Lower leg skin (tissue), 3 donors: ENCODE data around the gene LCE4A.

ENCODE experiments used
- CTCF ChIP-seq, 3 donors: fragments of 450-650 bp; IDR thresholded peaks; one replicate each; pipeline ENCODE4 v1.5.1; 2016; ENCODE audit warnings: antibody characterized with exemption in 3 of 3, mild to moderate bottlenecking in 3 of 3, moderate library complexity in 2 of 3
- POLR2A ChIP-seq, 2 donors: fragments of 450-650 bp; IDR thresholded peaks; one replicate each; pipeline ENCODE4 v1.6.1; 2016 to 2017; ENCODE audit warnings: antibody characterized with exemption in 2 of 2, mild to moderate bottlenecking in 1 of 2, moderate library complexity in 1 of 2

DNA sequence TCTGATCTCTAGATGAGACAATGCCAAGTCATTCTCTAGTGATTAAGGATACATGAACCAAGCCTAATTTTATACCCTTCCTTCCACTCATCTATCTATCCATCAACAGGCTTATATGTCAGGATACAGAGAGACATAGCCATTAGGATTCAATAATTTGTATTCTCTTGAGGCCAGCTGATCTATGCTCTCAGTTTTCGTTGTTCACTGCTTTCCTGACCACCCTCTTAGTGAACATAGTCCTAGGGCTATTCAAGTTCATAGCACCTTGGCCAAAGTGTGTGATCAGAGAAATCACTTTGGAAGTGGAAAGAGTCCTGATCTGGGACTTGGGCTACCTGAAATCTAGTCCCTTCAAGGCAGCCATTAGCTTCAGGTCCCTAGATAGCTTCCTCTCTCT lies 45.6 kb downstream of the LCE4A start:
- no peak for TF ChIP-seq POLR2A (IDR thresholded peaks at IDR 0.05)
- TF ChIP-seq CTCF (IDR thresholded peaks at IDR 0.05): no peak
